Vagina (tissue), 2 donors: ENCODE measurements around the gene TMEM196.

Experiments used
- POLR2A ChIP-seq, 2 donors: fragments of 450-650 bp; IDR thresholded peaks; one replicate each; pipeline ENCODE4 v1.6.1; 2017; ENCODE audit warnings: antibody characterized with exemption in 2 of 2, mild to moderate bottlenecking in 2 of 2, moderate library complexity in 2 of 2
- POLR2AphosphoS5 ChIP-seq, 2 donors: sonication (generic); formaldehyde crosslinking; IDR thresholded peaks; one replicate each; pipeline ENCODE4 v1.9.0; 2017; ENCODE audit warnings: antibody characterized with exemption in 2 of 2, mild to moderate bottlenecking in 2 of 2, low read depth in 1 of 2; ENCODE audit not compliant: insufficient read depth in 1 of 2
- TF ChIP-seq, protein P1 (sequence below), 3 experiments: fragments of 450-650 bp in 2 of 3; fragments of 200-600 bp in 1 of 3; sonication (generic) in 1 of 3; IDR thresholded peaks; one replicate each; pipeline ENCODE4 v1.5.1; 2017 to 2019; ENCODE audit warnings: antibody characterized with exemption in 3 of 3, mild to moderate bottlenecking in 2 of 3, moderate library complexity in 2 of 3

DNA sequence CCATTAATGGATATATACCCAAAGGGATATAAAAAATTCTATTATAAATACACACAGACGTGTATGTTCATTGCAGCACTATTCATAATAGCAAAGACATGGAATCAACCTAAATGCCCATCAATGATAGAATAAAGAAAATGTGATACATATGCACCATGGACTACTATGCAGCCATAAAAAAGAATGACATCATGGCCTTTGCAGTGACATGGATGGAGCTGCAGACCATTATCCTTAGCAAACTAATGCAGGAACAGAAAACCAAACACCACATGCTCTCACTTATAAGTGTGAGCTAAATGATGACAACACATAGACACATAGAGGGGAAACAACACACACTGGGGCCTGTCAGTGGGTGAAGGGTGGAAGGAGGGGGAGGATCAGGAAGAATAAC, 97.6 kb downstream of the TMEM196 start:
- TF ChIP-seq, protein P1, sequence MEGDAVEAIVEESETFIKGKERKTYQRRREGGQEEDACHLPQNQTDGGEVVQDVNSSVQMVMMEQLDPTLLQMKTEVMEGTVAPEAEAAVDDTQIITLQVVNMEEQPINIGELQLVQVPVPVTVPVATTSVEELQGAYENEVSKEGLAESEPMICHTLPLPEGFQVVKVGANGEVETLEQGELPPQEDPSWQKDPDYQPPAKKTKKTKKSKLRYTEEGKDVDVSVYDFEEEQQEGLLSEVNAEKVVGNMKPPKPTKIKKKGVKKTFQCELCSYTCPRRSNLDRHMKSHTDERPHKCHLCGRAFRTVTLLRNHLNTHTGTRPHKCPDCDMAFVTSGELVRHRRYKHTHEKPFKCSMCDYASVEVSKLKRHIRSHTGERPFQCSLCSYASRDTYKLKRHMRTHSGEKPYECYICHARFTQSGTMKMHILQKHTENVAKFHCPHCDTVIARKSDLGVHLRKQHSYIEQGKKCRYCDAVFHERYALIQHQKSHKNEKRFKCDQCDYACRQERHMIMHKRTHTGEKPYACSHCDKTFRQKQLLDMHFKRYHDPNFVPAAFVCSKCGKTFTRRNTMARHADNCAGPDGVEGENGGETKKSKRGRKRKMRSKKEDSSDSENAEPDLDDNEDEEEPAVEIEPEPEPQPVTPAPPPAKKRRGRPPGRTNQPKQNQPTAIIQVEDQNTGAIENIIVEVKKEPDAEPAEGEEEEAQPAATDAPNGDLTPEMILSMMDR (IDR thresholded peaks at IDR 0.05): no peak
- TF ChIP-seq POLR2A (IDR thresholded peaks at IDR 0.05): no peak
- no peak for TF ChIP-seq POLR2AphosphoS5 (IDR thresholded peaks at IDR 0.05; ENCODE audit: insufficient read depth in 1 of 2, low read depth in 1 of 2)
